GM23338 (cell line): ENCODE measurements around the gene POU5F2. TPM values are rescaled to one million over a fixed set of nuclear protein-coding genes. Genes with fewer than 3 reads are reported as not detected.

ENCODE experiments used
- ATAC-seq: fragments of 200-7000 bp; cut with Tn5 transposase; 3 replicates; pipeline ENCODE4 v1.9.1; 2020
- DNase-seq: peaks from one replicate; pipeline ENCODE4 v3.0.0-alpha.2; 2015; ENCODE audit warnings: low spot score
- H2AFZ ChIP-seq: fragments of 200-600 bp; sonication (generic); 2 replicates; pipeline ENCODE4 v1.8.0; 2016; ENCODE audit warnings: antibody characterized with exemption, mild to moderate bottlenecking, moderate library complexity
- H3F3A ChIP-seq: fragments of 200-600 bp; sonication (generic); replicated peaks from 2 replicates; pipeline ENCODE4 v1.8.0; 2017; ENCODE audit warnings: antibody characterized with exemption, mixed run types, low read depth
- H3K27ac ChIP-seq: fragments of 200-600 bp; sonication (generic); 2 replicates; pipeline ENCODE4 v1.6.1; 2016; ENCODE audit warnings: low read depth
- H3K27me3 ChIP-seq: fragments of 200-600 bp; sonication (generic); 2 replicates; pipeline ENCODE4 v1.8.0; 2016; ENCODE audit warnings: mild to moderate bottlenecking, mixed run types, moderate library complexity; ENCODE audit not compliant: insufficient read depth
- H3K36me3 ChIP-seq: fragments of 200-600 bp; sonication (generic); 2 replicates; pipeline ENCODE4 v1.8.0; 2016; ENCODE audit warnings: mild to moderate bottlenecking; ENCODE audit not compliant: insufficient read depth
- H3K4me1 ChIP-seq: fragments of 200-600 bp; sonication (generic); 2 replicates; pipeline ENCODE4 v1.8.0; 2016; ENCODE audit warnings: mild to moderate bottlenecking, moderate library complexity; ENCODE audit not compliant: insufficient read depth
- H3K4me2 ChIP-seq: fragments of 200-600 bp; sonication (generic); 2 replicates; pipeline ENCODE4 v1.7.1; 2017; ENCODE audit warnings: mixed run types
- H3K4me3 ChIP-seq: fragments of 200-600 bp; sonication (generic); 2 replicates; pipeline ENCODE4 v1.6.1; 2016; ENCODE audit warnings: mixed run types
- H3K79me2 ChIP-seq: fragments of 200-600 bp; sonication (generic); replicated peaks from 2 replicates; pipeline ENCODE4 v1.8.0; 2017; ENCODE audit warnings: mild to moderate bottlenecking; ENCODE audit not compliant: insufficient read depth
- H3K9me2 ChIP-seq: fragments of 200-600 bp; sonication (generic); 2 replicates; pipeline ENCODE4 v1.8.0; 2017; ENCODE audit not compliant: insufficient read depth
- H4K20me1 ChIP-seq: fragments of 200-600 bp; sonication (generic); replicated peaks from 2 replicates; pipeline ENCODE4 v1.8.0; 2017; ENCODE audit warnings: mild to moderate bottlenecking; ENCODE audit not compliant: insufficient read depth
- H3K27ac Mint-ChIP-seq: 2 replicates; pipeline ENCODE4 v1.8.0; 2020; ENCODE audit warnings: inconsistent platforms, mild to moderate bottlenecking, moderate library complexity, mixed read lengths
- H3K27me3 Mint-ChIP-seq: 3 replicates; pipeline ENCODE4 v1.8.0; 2022; ENCODE audit warnings: low read depth, mild to moderate bottlenecking, moderate library complexity, mixed read lengths, inconsistent platforms; ENCODE audit not compliant: insufficient read depth, poor library complexity
- H3K36me3 Mint-ChIP-seq: 3 replicates; pipeline ENCODE4 v1.8.0; 2021; ENCODE audit warnings: low read depth, mild to moderate bottlenecking, inconsistent platforms, moderate library complexity, mixed read lengths
- H3K4me1 Mint-ChIP-seq: 3 replicates; pipeline ENCODE4 v1.8.0; 2020; ENCODE audit warnings: mild to moderate bottlenecking, inconsistent platforms, mixed read lengths
- H3K4me3 Mint-ChIP-seq: 3 replicates; pipeline ENCODE4 v1.8.0; 2021; ENCODE audit warnings: moderate library complexity, mild to moderate bottlenecking, inconsistent platforms, mixed read lengths
- H3K9me3 Mint-ChIP-seq: 3 replicates; pipeline ENCODE4 v1.8.0; 2020; ENCODE audit warnings: moderate library complexity, mild to moderate bottlenecking, inconsistent platforms, mixed read lengths
- CREB1 ChIP-seq: fragments of 250-450 bp; sonication (Bioruptor Pico); IDR thresholded peaks from 2 replicates; pipeline ENCODE4 v1.5.0; 2020; ENCODE audit warnings: low read depth, mild to moderate bottlenecking, moderate library complexity
- EZH2 ChIP-seq: fragments of 200-600 bp; sonication (generic); IDR thresholded peaks from one replicate; pipeline ENCODE4 v1.8.0; 2017; ENCODE audit warnings: antibody characterized with exemption, mild to moderate bottlenecking, low read depth; ENCODE audit not compliant: unreplicated experiment
- EZH2phosphoT487 ChIP-seq: fragments of 200-600 bp; sonication (generic); IDR thresholded peaks from one replicate; pipeline ENCODE4 v1.8.1; 2018; ENCODE audit warnings: antibody characterized with exemption; ENCODE audit not compliant: unreplicated experiment
- NANOG ChIP-seq: IDR thresholded peaks from 2 replicates; pipeline ENCODE4 v1.6.1; 2016; ENCODE audit warnings: antibody characterized with exemption, borderline replicate concordance
- POLR2AphosphoS5 ChIP-seq: IDR thresholded peaks from 2 replicates; pipeline ENCODE4 v1.6.1; 2016; ENCODE audit warnings: antibody characterized with exemption, low read depth
- STAT1 ChIP-seq: IDR thresholded peaks from one replicate; pipeline ENCODE4 v1.6.1; 2016; ENCODE audit warnings: antibody characterized with exemption; ENCODE audit not compliant: unreplicated experiment
- ZNF114 ChIP-seq: fragments of 250-450 bp; sonication (Bioruptor Pico); IDR thresholded peaks from 2 replicates; pipeline ENCODE4 v1.5.0; 2020; ENCODE audit warnings: mild to moderate bottlenecking, moderate library complexity
- ZNF331 ChIP-seq: fragments of 250-450 bp; sonication (Bioruptor Pico); IDR thresholded peaks from 2 replicates; pipeline ENCODE4 v1.5.0; 2020; ENCODE audit warnings: low read depth, mild to moderate bottlenecking, moderate library complexity
- polyA plus RNA-seq: library from polyadenylated mRNA; unstranded; fragments of >200 nt; fragmentation: Nextera tagmentation; extraction: Ambion mirVana; gene quantifications from 2 replicates; pipeline ENCODE4 v1.2.1, GENCODE V29; 2016
- total RNA-seq: library from RNA; depleted of rRNA; stranded (reverse); fragments of >200 nt; shearing (Covaris generic); gene quantifications from 2 replicates; pipeline ENCODE4 v1.2.3, GENCODE V29; 2014
- TF ChIP-seq, protein P1 (sequence below): fragments of 250-450 bp; sonication (Bioruptor Pico); IDR thresholded peaks from 2 replicates; pipeline ENCODE4 v1.5.0; 2020; ENCODE audit warnings: mild to moderate bottlenecking, moderate library complexity
- TF ChIP-seq, protein P2 (sequence below): IDR thresholded peaks from 2 replicates; pipeline ENCODE4 v1.6.1; 2016; ENCODE audit warnings: antibody characterized with exemption
- TF ChIP-seq, protein P3 (sequence below), 2 experiments: fragments of 200-600 bp in 1 of 2; sonication (generic) in 1 of 2; conservative IDR thresholded peaks; 2 replicates each; pipeline versions ENCODE4 v1.5.1 to v1.6.1; 2016 to 2017; ENCODE audit warnings: antibody characterized with exemption in 2 of 2, low read depth in 2 of 2, mild to moderate bottlenecking in 2 of 2, moderate library complexity in 1 of 2
- TF ChIP-seq, protein P4 (sequence below): IDR thresholded peaks from one replicate; pipeline ENCODE4 v1.6.1; 2018; ENCODE audit warnings: antibody characterized with exemption; ENCODE audit not compliant: unreplicated experiment

POU5F2 gene
- total and polyA plus RNA-seq, 2 experiments from 2014 or later: 0.11 to 0.76 TPM

DNA sequence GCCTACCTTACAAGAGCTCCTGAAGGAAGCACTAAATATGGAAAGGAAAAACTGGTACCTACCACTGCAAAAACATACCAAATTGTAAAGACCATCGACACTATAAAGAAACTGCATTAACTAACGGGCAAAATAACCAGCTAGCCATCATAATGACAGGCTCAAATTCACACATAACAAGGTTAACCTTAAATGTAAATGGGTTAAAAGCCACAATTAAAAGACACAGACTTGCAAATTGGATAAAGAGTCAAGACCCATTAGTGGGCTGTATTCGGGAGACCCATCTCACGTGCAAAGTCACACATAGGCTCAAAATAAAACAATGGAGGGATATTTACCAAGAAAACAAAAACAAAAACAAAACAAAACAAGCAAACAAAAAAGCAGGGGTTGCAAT is 49.4 kb downstream of the POU5F2 start:
- Histone ChIP-seq H2AFZ (no peak overlapping the region), H3K27ac (no peak overlapping the region), H3F3A (no peaks in the 10 kb centered on the region), H4K20me1 (no peaks in the 10 kb centered on the region), H3K36me3 (no peaks in the 10 kb centered on the region), H3K79me2 (no peaks in the 10 kb centered on the region), H3K4me1 (no peaks in the 10 kb centered on the region), H3K4me2 (no peak overlapping the region), H3K9me2 (0 out of 2 replicates have a peak, but pooled peaks cover 10% of the 10 kb centered on the region), H3K27me3 (no peaks in the 10 kb centered on the region), H3K4me3 (no peak overlapping the region)
- TF ChIP-seq, protein P1, sequence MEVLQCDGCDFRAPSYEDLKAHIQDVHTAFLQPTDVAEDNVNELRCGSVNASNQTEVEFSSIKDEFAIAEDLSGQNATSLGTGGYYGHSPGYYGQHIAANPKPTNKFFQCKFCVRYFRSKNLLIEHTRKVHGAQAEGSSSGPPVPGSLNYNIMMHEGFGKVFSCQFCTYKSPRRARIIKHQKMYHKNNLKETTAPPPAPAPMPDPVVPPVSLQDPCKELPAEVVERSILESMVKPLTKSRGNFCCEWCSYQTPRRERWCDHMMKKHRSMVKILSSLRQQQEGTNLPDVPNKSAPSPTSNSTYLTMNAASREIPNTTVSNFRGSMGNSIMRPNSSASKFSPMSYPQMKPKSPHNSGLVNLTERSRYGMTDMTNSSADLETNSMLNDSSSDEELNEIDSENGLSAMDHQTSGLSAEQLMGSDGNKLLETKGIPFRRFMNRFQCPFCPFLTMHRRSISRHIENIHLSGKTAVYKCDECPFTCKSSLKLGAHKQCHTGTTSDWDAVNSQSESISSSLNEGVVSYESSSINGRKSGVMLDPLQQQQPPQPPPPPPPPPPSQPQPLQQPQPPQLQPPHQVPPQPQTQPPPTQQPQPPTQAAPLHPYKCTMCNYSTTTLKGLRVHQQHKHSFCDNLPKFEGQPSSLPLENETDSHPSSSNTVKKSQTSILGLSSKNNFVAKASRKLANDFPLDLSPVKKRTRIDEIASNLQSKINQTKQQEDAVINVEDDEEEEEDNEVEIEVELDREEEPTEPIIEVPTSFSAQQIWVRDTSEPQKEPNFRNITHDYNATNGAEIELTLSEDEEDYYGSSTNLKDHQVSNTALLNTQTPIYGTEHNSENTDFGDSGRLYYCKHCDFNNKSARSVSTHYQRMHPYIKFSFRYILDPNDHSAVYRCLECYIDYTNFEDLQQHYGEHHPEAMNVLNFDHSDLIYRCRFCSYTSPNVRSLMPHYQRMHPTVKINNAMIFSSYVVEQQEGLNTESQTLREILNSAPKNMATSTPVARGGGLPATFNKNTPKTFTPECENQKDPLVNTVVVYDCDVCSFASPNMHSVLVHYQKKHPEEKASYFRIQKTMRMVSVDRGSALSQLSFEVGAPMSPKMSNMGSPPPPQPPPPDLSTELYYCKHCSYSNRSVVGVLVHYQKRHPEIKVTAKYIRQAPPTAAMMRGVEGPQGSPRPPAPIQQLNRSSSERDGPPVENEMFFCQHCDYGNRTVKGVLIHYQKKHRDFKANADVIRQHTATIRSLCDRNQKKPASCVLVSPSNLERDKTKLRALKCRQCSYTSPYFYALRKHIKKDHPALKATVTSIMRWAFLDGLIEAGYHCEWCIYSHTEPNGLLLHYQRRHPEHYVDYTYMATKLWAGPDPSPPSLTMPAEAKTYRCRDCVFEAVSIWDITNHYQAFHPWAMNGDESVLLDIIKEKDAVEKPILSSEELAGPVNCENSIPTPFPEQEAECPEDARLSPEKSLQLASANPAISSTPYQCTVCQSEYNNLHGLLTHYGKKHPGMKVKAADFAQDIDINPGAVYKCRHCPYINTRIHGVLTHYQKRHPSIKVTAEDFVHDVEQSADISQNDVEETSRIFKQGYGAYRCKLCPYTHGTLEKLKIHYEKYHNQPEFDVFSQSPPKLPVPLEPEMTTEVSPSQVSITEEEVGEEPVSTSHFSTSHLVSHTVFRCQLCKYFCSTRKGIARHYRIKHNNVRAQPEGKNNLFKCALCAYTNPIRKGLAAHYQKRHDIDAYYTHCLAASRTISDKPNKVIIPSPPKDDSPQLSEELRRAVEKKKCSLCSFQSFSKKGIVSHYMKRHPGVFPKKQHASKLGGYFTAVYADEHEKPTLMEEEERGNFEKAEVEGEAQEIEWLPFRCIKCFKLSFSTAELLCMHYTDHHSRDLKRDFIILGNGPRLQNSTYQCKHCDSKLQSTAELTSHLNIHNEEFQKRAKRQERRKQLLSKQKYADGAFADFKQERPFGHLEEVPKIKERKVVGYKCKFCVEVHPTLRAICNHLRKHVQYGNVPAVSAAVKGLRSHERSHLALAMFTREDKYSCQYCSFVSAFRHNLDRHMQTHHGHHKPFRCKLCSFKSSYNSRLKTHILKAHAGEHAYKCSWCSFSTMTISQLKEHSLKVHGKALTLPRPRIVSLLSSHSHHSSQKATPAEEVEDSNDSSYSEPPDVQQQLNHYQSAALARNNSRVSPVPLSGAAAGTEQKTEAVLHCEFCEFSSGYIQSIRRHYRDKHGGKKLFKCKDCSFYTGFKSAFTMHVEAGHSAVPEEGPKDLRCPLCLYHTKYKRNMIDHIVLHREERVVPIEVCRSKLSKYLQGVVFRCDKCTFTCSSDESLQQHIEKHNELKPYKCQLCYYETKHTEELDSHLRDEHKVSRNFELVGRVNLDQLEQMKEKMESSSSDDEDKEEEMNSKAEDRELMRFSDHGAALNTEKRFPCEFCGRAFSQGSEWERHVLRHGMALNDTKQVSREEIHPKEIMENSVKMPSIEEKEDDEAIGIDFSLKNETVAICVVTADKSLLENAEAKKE (CRISPR knock-in tag): no peak
- TF ChIP-seq POLR2AphosphoS5: no peak
- TF ChIP-seq ZNF114 (CRISPR knock-in tag): no peak
- TF ChIP-seq STAT1: no peak
- TF ChIP-seq ZNF331: no peak
- TF ChIP-seq, protein P2, sequence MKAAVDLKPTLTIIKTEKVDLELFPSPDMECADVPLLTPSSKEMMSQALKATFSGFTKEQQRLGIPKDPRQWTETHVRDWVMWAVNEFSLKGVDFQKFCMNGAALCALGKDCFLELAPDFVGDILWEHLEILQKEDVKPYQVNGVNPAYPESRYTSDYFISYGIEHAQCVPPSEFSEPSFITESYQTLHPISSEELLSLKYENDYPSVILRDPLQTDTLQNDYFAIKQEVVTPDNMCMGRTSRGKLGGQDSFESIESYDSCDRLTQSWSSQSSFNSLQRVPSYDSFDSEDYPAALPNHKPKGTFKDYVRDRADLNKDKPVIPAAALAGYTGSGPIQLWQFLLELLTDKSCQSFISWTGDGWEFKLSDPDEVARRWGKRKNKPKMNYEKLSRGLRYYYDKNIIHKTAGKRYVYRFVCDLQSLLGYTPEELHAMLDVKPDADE: no peak
- no peak for TF ChIP-seq NANOG
- no peak for TF ChIP-seq EZH2
- TF ChIP-seq, protein P3, sequence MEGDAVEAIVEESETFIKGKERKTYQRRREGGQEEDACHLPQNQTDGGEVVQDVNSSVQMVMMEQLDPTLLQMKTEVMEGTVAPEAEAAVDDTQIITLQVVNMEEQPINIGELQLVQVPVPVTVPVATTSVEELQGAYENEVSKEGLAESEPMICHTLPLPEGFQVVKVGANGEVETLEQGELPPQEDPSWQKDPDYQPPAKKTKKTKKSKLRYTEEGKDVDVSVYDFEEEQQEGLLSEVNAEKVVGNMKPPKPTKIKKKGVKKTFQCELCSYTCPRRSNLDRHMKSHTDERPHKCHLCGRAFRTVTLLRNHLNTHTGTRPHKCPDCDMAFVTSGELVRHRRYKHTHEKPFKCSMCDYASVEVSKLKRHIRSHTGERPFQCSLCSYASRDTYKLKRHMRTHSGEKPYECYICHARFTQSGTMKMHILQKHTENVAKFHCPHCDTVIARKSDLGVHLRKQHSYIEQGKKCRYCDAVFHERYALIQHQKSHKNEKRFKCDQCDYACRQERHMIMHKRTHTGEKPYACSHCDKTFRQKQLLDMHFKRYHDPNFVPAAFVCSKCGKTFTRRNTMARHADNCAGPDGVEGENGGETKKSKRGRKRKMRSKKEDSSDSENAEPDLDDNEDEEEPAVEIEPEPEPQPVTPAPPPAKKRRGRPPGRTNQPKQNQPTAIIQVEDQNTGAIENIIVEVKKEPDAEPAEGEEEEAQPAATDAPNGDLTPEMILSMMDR (conservative IDR thresholded peaks at IDR 0.05; ENCODE audit: low read depth in 2 of 2): no peak
- no peak for TF ChIP-seq CREB1 (CRISPR knock-in tag)
- TF ChIP-seq, protein P4, sequence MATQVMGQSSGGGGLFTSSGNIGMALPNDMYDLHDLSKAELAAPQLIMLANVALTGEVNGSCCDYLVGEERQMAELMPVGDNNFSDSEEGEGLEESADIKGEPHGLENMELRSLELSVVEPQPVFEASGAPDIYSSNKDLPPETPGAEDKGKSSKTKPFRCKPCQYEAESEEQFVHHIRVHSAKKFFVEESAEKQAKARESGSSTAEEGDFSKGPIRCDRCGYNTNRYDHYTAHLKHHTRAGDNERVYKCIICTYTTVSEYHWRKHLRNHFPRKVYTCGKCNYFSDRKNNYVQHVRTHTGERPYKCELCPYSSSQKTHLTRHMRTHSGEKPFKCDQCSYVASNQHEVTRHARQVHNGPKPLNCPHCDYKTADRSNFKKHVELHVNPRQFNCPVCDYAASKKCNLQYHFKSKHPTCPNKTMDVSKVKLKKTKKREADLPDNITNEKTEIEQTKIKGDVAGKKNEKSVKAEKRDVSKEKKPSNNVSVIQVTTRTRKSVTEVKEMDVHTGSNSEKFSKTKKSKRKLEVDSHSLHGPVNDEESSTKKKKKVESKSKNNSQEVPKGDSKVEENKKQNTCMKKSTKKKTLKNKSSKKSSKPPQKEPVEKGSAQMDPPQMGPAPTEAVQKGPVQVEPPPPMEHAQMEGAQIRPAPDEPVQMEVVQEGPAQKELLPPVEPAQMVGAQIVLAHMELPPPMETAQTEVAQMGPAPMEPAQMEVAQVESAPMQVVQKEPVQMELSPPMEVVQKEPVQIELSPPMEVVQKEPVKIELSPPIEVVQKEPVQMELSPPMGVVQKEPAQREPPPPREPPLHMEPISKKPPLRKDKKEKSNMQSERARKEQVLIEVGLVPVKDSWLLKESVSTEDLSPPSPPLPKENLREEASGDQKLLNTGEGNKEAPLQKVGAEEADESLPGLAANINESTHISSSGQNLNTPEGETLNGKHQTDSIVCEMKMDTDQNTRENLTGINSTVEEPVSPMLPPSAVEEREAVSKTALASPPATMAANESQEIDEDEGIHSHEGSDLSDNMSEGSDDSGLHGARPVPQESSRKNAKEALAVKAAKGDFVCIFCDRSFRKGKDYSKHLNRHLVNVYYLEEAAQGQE: no peak
- no peak for TF ChIP-seq EZH2phosphoT487
- Mint-ChIP-seq H3K4me3 (no peak overlapping the region), H3K27ac (no peak overlapping the region), H3K4me1 (no peaks in the 10 kb centered on the region), H3K9me3 (peaks cover 8% of the 10 kb centered on the region; the same call in 1 of the 3 replicates), H3K36me3 (no peaks in the 10 kb centered on the region), H3K27me3 (no peaks in the 10 kb centered on the region)
- ATAC-seq: no peak
- no peak for DNase-seq
